K562 (cell line): ENCODE data around the gene ZNF8. TPM values are rescaled to one million over a fixed set of nuclear protein-coding genes. Genes with fewer than 3 reads are reported as not detected.

Experiments
- ELF4 ChIP-seq: fragments of 450-650 bp; formaldehyde crosslinking; IDR thresholded peaks from 2 replicates; pipeline ENCODE4 v1.4.0; 2022; ENCODE audit warnings: missing genetic modification characterization
- FUS ChIP-seq: fragments of 200-400 bp; formaldehyde crosslinking; optimal IDR thresholded peaks from 2 replicates; pipeline ENCODE3; 2017; ENCODE audit warnings: low read depth, low read length
- GABPB1 ChIP-seq: sonication (generic); formaldehyde crosslinking; IDR thresholded peaks from 2 replicates; pipeline ENCODE4 v1.8.0; 2022; ENCODE audit warnings: mild to moderate bottlenecking, missing genetic modification reagents
- HMG20B ChIP-seq: fragments of 250-450 bp; sonication (Bioruptor Pico); IDR thresholded peaks from 2 replicates; pipeline ENCODE4 v1.5.0; 2021; ENCODE audit warnings: mild to moderate bottlenecking
- KLF1 ChIP-seq: fragments of 450-650 bp; IDR thresholded peaks from 2 replicates; pipeline ENCODE4 v1.6.1; 2016; ENCODE audit warnings: missing genetic modification characterization, missing compliant biosample characterization
- L3MBTL2 ChIP-seq: fragments of 450-650 bp; IDR thresholded peaks from 2 replicates; pipeline ENCODE4 v1.6.1; 2016; ENCODE audit warnings: mild to moderate bottlenecking, moderate library complexity
- MTA1 ChIP-seq: fragments of 450-650 bp; IDR thresholded peaks from 2 replicates; pipeline ENCODE4 v1.6.1; 2017; ENCODE audit warnings: borderline replicate concordance
- MTA3 ChIP-seq: fragments of 450-650 bp; formaldehyde crosslinking; IDR thresholded peaks from 2 replicates; pipeline ENCODE4 v1.6.1; 2017; ENCODE audit warnings: mild to moderate bottlenecking, borderline replicate concordance
- MYBL2 ChIP-seq, 2 experiments: fragments of 450-650 bp in 1 of 2; sonication (generic) in 1 of 2; formaldehyde crosslinking in 1 of 2; IDR thresholded peaks; 2 replicates each; pipeline versions ENCODE4 v1.6.1 to v1.8.1; 2017 to 2022; ENCODE audit warnings: borderline replicate concordance in 1 of 2, inconsistent platforms in 1 of 2, low read depth in 1 of 2, mild to moderate bottlenecking in 1 of 2, missing genetic modification reagents in 1 of 2, moderate library complexity in 1 of 2
- NFIC ChIP-seq: fragments of 450-650 bp; IDR thresholded peaks from 2 replicates; pipeline ENCODE4 v1.6.1; 2017; ENCODE audit warnings: mild to moderate bottlenecking, inconsistent platforms
- PHF20 ChIP-seq: fragments of 450-650 bp; IDR thresholded peaks from 2 replicates; pipeline ENCODE4 v1.6.1; 2018; ENCODE audit not compliant: partially characterized antibody
- POLR2A ChIP-seq: fragments of 450-650 bp; conservative IDR thresholded peaks from 2 replicates; pipeline ENCODE4 v1.6.1; 2016
- RBM22 ChIP-seq: fragments of 200-400 bp; formaldehyde crosslinking; IDR thresholded peaks from 2 replicates; pipeline ENCODE4 v1.6.1; 2018; ENCODE audit warnings: low read length, low read depth; ENCODE audit not compliant: poor library complexity, severe bottlenecking
- RNF2 ChIP-seq: sonication (generic); IDR thresholded peaks from 2 replicates; pipeline ENCODE4 v1.6.1; 2016
- SAP30 ChIP-seq: fragments of 200-600 bp; sonication (generic); IDR thresholded peaks from 2 replicates; pipeline ENCODE4 v1.6.1; 2012; ENCODE audit warnings: borderline replicate concordance, low read depth, mild to moderate bottlenecking, moderate library complexity, low read length, control low read depth, inconsistent platforms; ENCODE audit not compliant: insufficient read depth, poor library complexity, severe bottlenecking
- SNIP1 ChIP-seq: fragments of 450-650 bp; IDR thresholded peaks from 2 replicates; pipeline ENCODE4 v1.7.1; 2017; ENCODE audit warnings: low read depth, mild to moderate bottlenecking
- polyA plus RNA-seq, 8 experiments: library from polyadenylated mRNA; depleted of rRNA in 4 of 8; stranded (reverse) in 5 of 8; unstranded in 3 of 8; fragments of >200 nt; fragmentation: Nextera tagmentation in 2 of 8; fragmentation: Illumina TruSeq in 1 of 8; extraction: Ambion mirVana in 2 of 8; extraction: Trizol in 1 of 8; gene quantifications; 2 replicates each; pipeline versions ENCODE4 v1.2.1 to v1.2.3, GENCODE V29; 2011 to 2014; ENCODE audit warnings: inconsistent platforms in 1 of 8, missing spikeins in 1 of 8
- total RNA-seq, 7 experiments: library from RNA; depleted of rRNA in 6 of 7; stranded (reverse); fragments of >200 nt in 6 of 7; fragmentation: Illumina TruSeq in 2 of 7; extraction: Trizol in 2 of 7; gene quantifications; 2 replicates each; pipeline versions ENCODE4 v1.2.1 to v1.2.3, GENCODE V29; 2011 to 2021; ENCODE audit warnings: low replicate concordance in 1 of 7
- TF ChIP-seq, protein P1 (sequence below): sonication (generic); formaldehyde crosslinking; IDR thresholded peaks from 2 replicates; pipeline ENCODE4 v1.5.0; 2020; ENCODE audit warnings: missing genetic modification reagents
- TF ChIP-seq, protein P2 (sequence below): sonication (generic); formaldehyde crosslinking; IDR thresholded peaks from 2 replicates; pipeline ENCODE4 v1.8.0; 2022; ENCODE audit warnings: mild to moderate bottlenecking, low read depth, missing genetic modification reagents
- TF ChIP-seq, protein P3 (sequence below): fragments of 200-800 bp; sonication (Bioruptor generic); IDR thresholded peaks from 2 replicates; pipeline ENCODE4 v1.6.1; 2017; ENCODE audit warnings: missing genetic modification characterization, missing compliant biosample characterization
- TF ChIP-seq, protein P4 (sequence below): fragments of 450-650 bp; formaldehyde crosslinking; IDR thresholded peaks from 2 replicates; pipeline ENCODE4 v1.4.0; 2020; ENCODE audit warnings: mild to moderate bottlenecking, moderate library complexity
- TF ChIP-seq, protein P5 (sequence below): fragments of 450-650 bp; formaldehyde crosslinking; IDR thresholded peaks from 2 replicates; pipeline ENCODE4 v1.4.0; 2022; ENCODE audit warnings: missing genetic modification characterization

ZNF8 gene
- total and polyA plus RNA-seq, 9 of the 15 experiments (the other 6 are each of a cell fraction or from before 2014, with no cell fraction given): 0.71 to 7.7 (median 4.7) TPM

DNA sequence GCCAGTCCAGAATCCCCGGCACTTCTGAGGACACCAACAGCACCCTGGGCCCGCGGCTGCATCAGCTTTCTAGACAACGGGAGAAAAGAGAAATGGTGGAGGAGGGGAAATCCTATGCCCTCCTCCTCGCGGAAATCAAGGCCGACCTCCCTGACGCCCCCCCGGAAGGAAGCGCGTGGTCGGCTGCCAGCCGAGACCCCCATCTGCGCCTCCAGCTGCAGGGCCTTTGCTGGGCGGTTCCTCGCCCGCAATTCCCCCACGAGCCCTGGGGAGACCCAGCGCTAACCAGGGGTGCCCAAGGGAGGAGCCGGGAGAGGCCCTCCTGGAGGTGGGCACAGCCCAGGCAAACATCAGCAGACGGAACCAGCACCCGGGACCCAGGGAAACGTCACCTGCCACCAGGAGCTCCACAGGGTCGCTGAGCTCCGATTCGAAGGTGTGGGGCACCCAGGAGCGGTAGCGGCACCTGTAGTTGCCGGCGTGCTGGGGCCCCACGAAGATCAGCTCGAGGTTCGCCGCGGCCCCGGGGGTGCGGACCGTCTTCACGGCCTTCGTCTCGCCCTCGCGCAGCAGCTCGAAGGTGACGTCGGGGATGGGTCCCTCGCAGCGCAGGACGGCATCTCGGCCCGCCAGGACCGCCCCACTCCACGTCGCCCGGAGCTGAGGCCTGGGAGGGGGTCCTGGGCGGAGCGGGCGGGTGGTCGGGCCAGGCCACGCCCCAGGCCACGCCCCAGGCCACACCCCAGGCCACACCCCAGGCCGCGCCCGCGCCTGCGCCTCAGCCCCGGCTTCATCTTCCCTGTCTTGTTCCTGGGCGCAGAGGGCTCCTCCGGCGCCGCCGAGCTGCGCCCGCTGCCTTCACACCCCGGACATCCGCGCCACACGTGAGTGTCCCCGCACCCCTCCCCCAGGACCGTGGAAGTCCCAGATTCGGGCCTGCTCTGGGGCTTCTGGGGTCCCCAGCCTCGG lies 68.5 kb downstream of the ZNF8 start (continued):
- TF ChIP-seq, protein P1, sequence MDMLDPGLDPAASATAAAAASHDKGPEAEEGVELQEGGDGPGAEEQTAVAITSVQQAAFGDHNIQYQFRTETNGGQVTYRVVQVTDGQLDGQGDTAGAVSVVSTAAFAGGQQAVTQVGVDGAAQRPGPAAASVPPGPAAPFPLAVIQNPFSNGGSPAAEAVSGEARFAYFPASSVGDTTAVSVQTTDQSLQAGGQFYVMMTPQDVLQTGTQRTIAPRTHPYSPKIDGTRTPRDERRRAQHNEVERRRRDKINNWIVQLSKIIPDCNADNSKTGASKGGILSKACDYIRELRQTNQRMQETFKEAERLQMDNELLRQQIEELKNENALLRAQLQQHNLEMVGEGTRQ: no peak
- TF ChIP-seq ELF4 (CRISPR knock-in tag) (no peak), HMG20B (CRISPR knock-in tag) (no peak), NFIC (peak; percentile 72), RNF2 (0 out of 2 replicates have a peak, but pooled peaks have one; percentile 18), FUS (no peak), RBM22 (no peak), KLF1 (tag) (peak; percentile 63; the same call in 1 of the 2 replicates), PHF20 (no peak), L3MBTL2 (peak; percentile 93), SAP30 (no peak), MYBL2 (IDR thresholded peaks at IDR 0.05; ENCODE audit: low read depth) (no peak), MYBL2 (CRISPR knock-in tag; IDR thresholded peaks at IDR 0.05; ENCODE audit: borderline replicate concordance) (no peak), POLR2A (peak; percentile 44; the same call in 1 of the 2 replicates), MTA3 (0 out of 2 replicates have a peak, but pooled peaks have one; percentile 72), MTA1 (no peak), SNIP1 (no peak), GABPB1 (peak; percentile 60)
- TF ChIP-seq, protein P2, sequence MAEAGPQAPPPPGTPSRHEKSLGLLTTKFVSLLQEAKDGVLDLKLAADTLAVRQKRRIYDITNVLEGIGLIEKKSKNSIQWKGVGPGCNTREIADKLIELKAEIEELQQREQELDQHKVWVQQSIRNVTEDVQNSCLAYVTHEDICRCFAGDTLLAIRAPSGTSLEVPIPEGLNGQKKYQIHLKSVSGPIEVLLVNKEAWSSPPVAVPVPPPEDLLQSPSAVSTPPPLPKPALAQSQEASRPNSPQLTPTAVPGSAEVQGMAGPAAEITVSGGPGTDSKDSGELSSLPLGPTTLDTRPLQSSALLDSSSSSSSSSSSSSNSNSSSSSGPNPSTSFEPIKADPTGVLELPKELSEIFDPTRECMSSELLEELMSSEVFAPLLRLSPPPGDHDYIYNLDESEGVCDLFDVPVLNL (CRISPR knock-in tag): 0 out of 2 replicates have a peak, but pooled peaks have one; percentile 10
- TF ChIP-seq, protein P3, sequence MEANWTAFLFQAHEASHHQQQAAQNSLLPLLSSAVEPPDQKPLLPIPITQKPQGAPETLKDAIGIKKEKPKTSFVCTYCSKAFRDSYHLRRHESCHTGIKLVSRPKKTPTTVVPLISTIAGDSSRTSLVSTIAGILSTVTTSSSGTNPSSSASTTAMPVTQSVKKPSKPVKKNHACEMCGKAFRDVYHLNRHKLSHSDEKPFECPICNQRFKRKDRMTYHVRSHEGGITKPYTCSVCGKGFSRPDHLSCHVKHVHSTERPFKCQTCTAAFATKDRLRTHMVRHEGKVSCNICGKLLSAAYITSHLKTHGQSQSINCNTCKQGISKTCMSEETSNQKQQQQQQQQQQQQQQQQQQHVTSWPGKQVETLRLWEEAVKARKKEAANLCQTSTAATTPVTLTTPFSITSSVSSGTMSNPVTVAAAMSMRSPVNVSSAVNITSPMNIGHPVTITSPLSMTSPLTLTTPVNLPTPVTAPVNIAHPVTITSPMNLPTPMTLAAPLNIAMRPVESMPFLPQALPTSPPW (CRISPR knock-in tag): peak; percentile 57; the same call in 1 of the 2 replicates
- TF ChIP-seq, protein P4, sequence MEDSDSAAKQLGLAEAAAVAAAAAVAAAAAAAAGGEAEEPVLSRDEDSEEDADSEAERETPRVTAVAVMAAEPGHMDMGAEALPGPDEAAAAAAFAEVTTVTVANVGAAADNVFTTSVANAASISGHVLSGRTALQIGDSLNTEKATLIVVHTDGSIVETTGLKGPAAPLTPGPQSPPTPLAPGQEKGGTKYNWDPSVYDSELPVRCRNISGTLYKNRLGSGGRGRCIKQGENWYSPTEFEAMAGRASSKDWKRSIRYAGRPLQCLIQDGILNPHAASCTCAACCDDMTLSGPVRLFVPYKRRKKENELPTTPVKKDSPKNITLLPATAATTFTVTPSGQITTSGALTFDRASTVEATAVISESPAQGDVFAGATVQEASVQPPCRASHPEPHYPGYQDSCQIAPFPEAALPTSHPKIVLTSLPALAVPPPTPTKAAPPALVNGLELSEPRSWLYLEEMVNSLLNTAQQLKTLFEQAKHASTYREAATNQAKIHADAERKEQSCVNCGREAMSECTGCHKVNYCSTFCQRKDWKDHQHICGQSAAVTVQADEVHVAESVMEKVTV (CRISPR knock-in tag): no peak
- TF ChIP-seq, protein P5, sequence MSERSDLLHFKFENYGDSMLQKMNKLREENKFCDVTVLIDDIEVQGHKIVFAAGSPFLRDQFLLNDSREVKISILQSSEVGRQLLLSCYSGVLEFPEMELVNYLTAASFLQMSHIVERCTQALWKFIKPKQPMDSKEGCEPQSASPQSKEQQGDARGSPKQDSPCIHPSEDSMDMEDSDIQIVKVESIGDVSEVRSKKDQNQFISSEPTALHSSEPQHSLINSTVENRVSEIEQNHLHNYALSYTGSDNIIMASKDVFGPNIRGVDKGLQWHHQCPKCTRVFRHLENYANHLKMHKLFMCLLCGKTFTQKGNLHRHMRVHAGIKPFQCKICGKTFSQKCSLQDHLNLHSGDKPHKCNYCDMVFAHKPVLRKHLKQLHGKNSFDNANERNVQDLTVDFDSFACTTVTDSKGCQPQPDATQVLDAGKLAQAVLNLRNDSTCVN (CRISPR knock-in tag): no peak
